H1 (cell line): Measurements from ENCODE around the gene NFASC. TPM values are rescaled to one million over a fixed set of nuclear protein-coding genes. Genes with fewer than 3 reads are reported as not detected.

Source experiments
- CTCF ChIA-PET: fragments of 300-600 bp; sonication (Branson Sonifier 250); formaldehyde crosslinking; loops from one replicate; lab custom pipeline; 2021; ENCODE audit not compliant: partially characterized antibody; lab: Charles Lee
- POLR2A ChIA-PET: fragments of 300-600 bp; sonication (Branson Sonifier 250); formaldehyde crosslinking; loops from one replicate; lab custom pipeline; 2021; ENCODE audit warnings: inconsistent platforms; ENCODE audit not compliant: partially characterized antibody; lab: Charles Lee
- DNase-seq, 2 experiments: peaks; one replicate each; pipeline versions ENCODE4 v3.0.0 to v3.0.0-alpha.2; 2010 to 2022; ENCODE audit warnings: low spot score in 2 of 2, low read depth in 1 of 2, mixed read lengths in 1 of 2
- FAIRE-seq: peaks from 2 replicates; lab custom pipeline; 2011; peaks lifted over from hg19 to GRCh38; lab: Jason Lieb, UNC
- H2AFZ ChIP-seq: 2 replicates; pipeline ENCODE4 v1.8.1; 2012; ENCODE audit warnings: low read length, inconsistent platforms
- H2AK5ac ChIP-seq: 2 replicates; pipeline ENCODE4 v1.6.1; 2013; ENCODE audit warnings: low read depth, low read length
- H2BK120ac ChIP-seq: replicated peaks from 2 replicates; pipeline ENCODE3; 2013; ENCODE audit warnings: low read depth, low read length, inconsistent platforms
- H2BK12ac ChIP-seq: 2 replicates; pipeline ENCODE4 v1.6.1; 2013; ENCODE audit warnings: low read depth, low read length
- H2BK15ac ChIP-seq: 2 replicates; pipeline ENCODE4 v1.6.1; 2013; ENCODE audit warnings: low read length
- H2BK20ac ChIP-seq: 2 replicates; pipeline ENCODE4 v1.6.1; 2013; ENCODE audit warnings: low read length
- H2BK5ac ChIP-seq: 2 replicates; pipeline ENCODE4 v1.6.1; 2013; ENCODE audit warnings: low read depth, low read length
- H3K14ac ChIP-seq: 2 replicates; pipeline ENCODE4 v1.6.1; 2013; ENCODE audit warnings: inconsistent platforms; ENCODE audit not compliant: insufficient read length
- H3K18ac ChIP-seq: 2 replicates; pipeline ENCODE4 v1.6.1; 2013; ENCODE audit warnings: low read length; ENCODE audit errors: extremely low read depth
- H3K23ac ChIP-seq: 2 replicates; pipeline ENCODE4 v1.6.1; 2013; ENCODE audit warnings: inconsistent platforms; ENCODE audit not compliant: insufficient read length
- H3K23me2 ChIP-seq: 2 replicates; pipeline ENCODE4 v1.6.1; 2013; ENCODE audit warnings: low read depth, low read length
- H3K27ac ChIP-seq: 2 replicates; pipeline ENCODE4 v1.6.1; 2011; ENCODE audit warnings: low read depth, low read length, inconsistent platforms
- H3K27me3 ChIP-seq, 4 experiments: replicated peaks in 1 of 4; 1 replicate in 1 of 4; 2 replicates in 3 of 4; pipeline versions ENCODE4 v1.6.1 to v1.8.1; 2011 to 2013; ENCODE audit warnings: low read length in 3 of 4, mild to moderate bottlenecking in 3 of 4, inconsistent platforms in 2 of 4, mixed read lengths in 2 of 4, moderate library complexity in 1 of 4; ENCODE audit not compliant: control insufficient read depth in 3 of 4, insufficient read depth in 3 of 4; ENCODE audit errors: extremely low read depth in 1 of 4
- H3K36me3 ChIP-seq, 4 experiments: 2 replicates each; pipeline versions ENCODE4 v1.6.1 to v1.8.1; 2011 to 2013; ENCODE audit warnings: mild to moderate bottlenecking in 4 of 4, low read length in 3 of 4, moderate library complexity in 2 of 4, control low read depth in 1 of 4, inconsistent platforms in 1 of 4; ENCODE audit not compliant: insufficient read depth in 4 of 4, control insufficient read depth in 2 of 4
- H3K4ac ChIP-seq: replicated peaks from 2 replicates; pipeline ENCODE3; 2013; ENCODE audit warnings: low read length, low read depth, mixed read lengths, inconsistent platforms; ENCODE audit not compliant: insufficient read length
- H3K4me1 ChIP-seq, 4 experiments: replicated peaks in 1 of 4; 1 replicate in 1 of 4; 2 replicates in 3 of 4; pipeline versions ENCODE4 v1.6.1 to v1.8.1; 2011 to 2013; ENCODE audit warnings: low read length in 3 of 4, inconsistent platforms in 2 of 4, mixed read lengths in 1 of 4; ENCODE audit not compliant: insufficient read depth in 4 of 4, control insufficient read depth in 3 of 4
- H3K4me2 ChIP-seq, 2 experiments: 2 replicates each; pipeline versions ENCODE4 v1.6.1 to v1.8.1; 2011 to 2013; ENCODE audit warnings: low read depth in 2 of 2, low read length in 2 of 2, control low read depth in 1 of 2, inconsistent platforms in 1 of 2, mild to moderate bottlenecking in 1 of 2; ENCODE audit not compliant: insufficient read depth in 1 of 2
- H3K4me3 ChIP-seq, 4 experiments: fragments of 200-600, 300-600 bp in 1 of 4; sonication (generic), shearing (Covaris generic), sonication (Bioruptor Twin) in 1 of 4; 2 replicates each; pipeline versions ENCODE4 v1.5.1 to v1.8.1; 2011 to 2016; ENCODE audit warnings: low read length in 4 of 4, low read depth in 3 of 4, control low read depth in 2 of 4, inconsistent platforms in 2 of 4, mild to moderate bottlenecking in 2 of 4, mixed read lengths in 1 of 4, moderate library complexity in 1 of 4; ENCODE audit not compliant: insufficient read depth in 2 of 4; ENCODE audit errors: extremely low read depth in 1 of 4
- H3K56ac ChIP-seq: replicated peaks from 2 replicates; pipeline ENCODE3; 2013; ENCODE audit warnings: low read depth, mild to moderate bottlenecking, mixed read lengths, low read length, inconsistent platforms; ENCODE audit not compliant: insufficient read length
- H3K79me1 ChIP-seq: 2 replicates; pipeline ENCODE4 v1.6.1; 2013; ENCODE audit warnings: low read depth, low read length, control low read depth
- H3K79me2 ChIP-seq, 2 experiments: 2 replicates each; pipeline versions ENCODE4 v1.6.1 to v1.8.1; 2012 to 2013; ENCODE audit warnings: low read length in 2 of 2, mild to moderate bottlenecking in 2 of 2, inconsistent platforms in 1 of 2; ENCODE audit not compliant: insufficient read depth in 2 of 2, control insufficient read depth in 1 of 2
- H3K9ac ChIP-seq, 4 experiments: replicated peaks in 1 of 4; 1 replicate in 1 of 4; 2 replicates in 3 of 4; pipeline versions ENCODE4 v1.6.1 to v1.8.1; 2011 to 2013; ENCODE audit warnings: low read depth in 3 of 4, low read length in 3 of 4, control low read depth in 2 of 4, mild to moderate bottlenecking in 2 of 4, moderate library complexity in 2 of 4, inconsistent platforms in 1 of 4; ENCODE audit errors: extremely low read depth in 1 of 4
- H3K9me3 ChIP-seq, 2 experiments: 2 replicates each; pipeline versions ENCODE4 v1.6.1 to v1.8.1; 2012 to 2013; ENCODE audit warnings: mild to moderate bottlenecking in 2 of 2, moderate library complexity in 2 of 2, control low read depth in 1 of 2, inconsistent platforms in 1 of 2, low read depth in 1 of 2, low read length in 1 of 2, mixed read lengths in 1 of 2; ENCODE audit not compliant: insufficient read depth in 2 of 2
- H4K20me1 ChIP-seq, 2 experiments: replicated peaks in 1 of 2; 2 replicates each; pipeline versions ENCODE3 to v1.8.1; 2011 to 2013; ENCODE audit warnings: inconsistent platforms in 2 of 2, low read length in 2 of 2, mild to moderate bottlenecking in 1 of 2; ENCODE audit not compliant: insufficient read depth in 2 of 2, control insufficient read depth in 1 of 2
- H4K5ac ChIP-seq: 2 replicates; pipeline ENCODE4 v1.6.1; 2013; ENCODE audit warnings: low read length, low read depth, mixed read lengths, inconsistent platforms; ENCODE audit not compliant: insufficient read length
- H4K8ac ChIP-seq: 2 replicates; pipeline ENCODE4 v1.8.0; 2013; ENCODE audit warnings: mild to moderate bottlenecking, moderate library complexity, low read length, inconsistent platforms; ENCODE audit not compliant: insufficient read depth; ENCODE audit errors: extremely low read depth
- H4K91ac ChIP-seq: replicated peaks from 2 replicates; pipeline ENCODE3; 2013; ENCODE audit warnings: low read length, mixed read lengths, inconsistent platforms; ENCODE audit not compliant: insufficient read length
- KDM1A ChIP-seq: fragments of 200-600, 300-600 bp; sonication (generic); IDR thresholded peaks from 2 replicates; pipeline ENCODE4 v1.7.1; 2016; ENCODE audit warnings: mild to moderate bottlenecking, low read length, borderline replicate concordance
- MAFK ChIP-seq: IDR thresholded peaks from 2 replicates; pipeline ENCODE4 v1.6.1; 2012; ENCODE audit warnings: low read depth, mild to moderate bottlenecking, improper control_type of control experiment, low read length
- WGBS, 2 experiments: shearing (Covaris generic) in 1 of 2; methylation state at CpG; one replicate each; pipeline versions ENCODE4 v1.1.6 to v1.1.7; 2013 to 2015; ENCODE audit warnings: low lambda C conversion rate in 2 of 2, mixed read lengths in 2 of 2, inconsistent platforms in 1 of 2, low coverage in 1 of 2, missing lambda C conversion rate in 1 of 2; ENCODE audit not compliant: insufficient replicate concordance in 2 of 2, insufficient coverage in 1 of 2, insufficient read length in 1 of 2; ENCODE audit errors: extremely low coverage in 1 of 2, missing lambda C conversion rate in 1 of 2; 5-methylcytosine and 5-hydroxymethylcytosine counted together
- polyA plus RNA-seq, 7 experiments: library from polyadenylated mRNA; depleted of rRNA in 3 of 7; stranded (reverse) in 5 of 7; unstranded in 2 of 7; fragments of >200 nt in 5 of 7; fragments of 200-250 nt in 2 of 7; gene quantifications; 1 replicate in 5 of 7; 2 replicates in 1 of 7; 4 replicates in 1 of 7; pipeline versions ENCODE4 v1.2.1 to v1.2.3, GENCODE V29; 2011 to 2013; ENCODE audit warnings: missing spikeins in 2 of 7, mixed read lengths in 2 of 7
- total RNA-seq: library from RNA; stranded (reverse); fragmentation: NEBNext Ultra II Directional; extraction: Animal tissue kit (Norgen Biotek cat#: 25700); gene quantifications from 2 replicates; pipeline ENCODE4 v1.2.1, GENCODE V29; 2021

The NFASC gene
- total and polyA plus RNA-seq, 2 of the 8 experiments (the other 6 are each of a cell fraction or from before 2014, with no cell fraction given) = 5.0 to 15.2 TPM

- ChIA-PET CTCF (interaction anchor here (0.6 to 38.9 kb wide), 60 partner anchors 11 to 525 kb away, joined by 3 to 1336 read pairs (median 5); partner anchors contain the start of genes CNTN2, NUAK2, TMCC2 and TMEM81), POLR2A (interaction anchor here (0.8 to 2.5 kb wide), 6 partner anchors 21 to 293 kb away, joined by 3 to 6 read pairs (median 3); no protein-coding TSS in a partner anchor)
- WGBS, 2 experiments = 69% methylated on average over 8 of the region's 14 CpGs; no CpG with 5 or more reads in 1 of the 2 experiments
- Histone ChIP-seq H3K4me3 (no peak overlapping the region), H4K8ac (peak overlapping the region; percentile 28; the same call in 1 of the 2 replicates), H2BK15ac (peak overlapping the region; percentile 90), H3K18ac (no peak overlapping the region), H3K79me1 (no peaks in the 10 kb centered on the region), H2AK5ac (no peak overlapping the region), H2BK12ac (no peak overlapping the region; the same call in 1 of the 2 replicates), H3K4ac (peak overlapping the region; percentile 27), H2AFZ (0 out of 2 replicates have a peak overlapping the region, but pooled peaks have one; percentile 60), H4K91ac (peak overlapping the region; percentile 78), H2BK20ac (no peak overlapping the region), H3K9ac (no peak overlapping the region), H2BK5ac (no peak overlapping the region), H3K56ac (no peak overlapping the region), H4K5ac (no peak overlapping the region), H3K9me3 (no peaks in the 10 kb centered on the region), H3K4me1 (peaks cover 0 to 4% (median 2%) of the 10 kb centered on the region in 4 experiments; a peak in 4 of 7 replicates), H3K79me2 (no peaks in the 10 kb centered on the region), H3K14ac (no peak overlapping the region), H3K27ac (no peak overlapping the region), H4K20me1 (no peaks in the 10 kb centered on the region), H3K4me2 (no peak overlapping the region), H3K23ac (no peak overlapping the region), H3K36me3 (no peaks in the 10 kb centered on the region), H3K23me2 (no peaks in the 10 kb centered on the region), H2BK120ac (no peak overlapping the region), H3K27me3 (no peaks in the 10 kb centered on the region)
- FAIRE-seq (no peak), DNase-seq (no peak)
- no peak for TF ChIP-seq MAFK
- TF ChIP-seq KDM1A = no peak
These were observed 190.6 kb downstream of the NFASC start for GRCh38 chr1:205061227-205061626.
